ENCODE data around the gene MPEG1.

- TF ChIP-seq CTCF (conservative IDR thresholded peaks at IDR 0.05; ENCODE audit: low read length) (no peak), EZH2phosphoT487 (IDR thresholded peaks at IDR 0.05; ENCODE audit: borderline replicate concordance) (no peak)
Observed at GRCh38 chr11:59216641-59217564, 4.2 kb upstream of the MPEG1 start.
